Trophoblast cell (in vitro differentiated cells and primary cell): Measurements from ENCODE around the gene ABCA13. TPM values are rescaled to one million over a fixed set of nuclear protein-coding genes. Genes with fewer than 3 reads are reported as not detected.

ENCODE experiments used
- DNase-seq, 2 donors: peaks; one replicate each; pipeline ENCODE4 v3.0.0-alpha.2; 2016
- H2AFZ ChIP-seq: 2 replicates; pipeline ENCODE4 v1.6.1; 2013; ENCODE audit warnings: low read length, moderate library complexity, mild to moderate bottlenecking; ENCODE audit not compliant: insufficient read depth, poor library complexity
- H2AK5ac ChIP-seq: 2 replicates; pipeline ENCODE4 v1.6.1; 2013; ENCODE audit warnings: mild to moderate bottlenecking, low read length
- H2BK120ac ChIP-seq: 2 replicates; pipeline ENCODE4 v1.6.1; 2013; ENCODE audit warnings: low read length, mild to moderate bottlenecking, moderate library complexity; ENCODE audit not compliant: insufficient read depth, poor library complexity
- H2BK12ac ChIP-seq: 2 replicates; pipeline ENCODE4 v1.6.1; 2013; ENCODE audit warnings: mild to moderate bottlenecking, low read length, moderate library complexity
- H2BK5ac ChIP-seq: 2 replicates; pipeline ENCODE4 v1.6.1; 2013; ENCODE audit warnings: low read length, low read depth, moderate library complexity, mild to moderate bottlenecking; ENCODE audit not compliant: poor library complexity
- H3K14ac ChIP-seq: 2 replicates; pipeline ENCODE4 v1.6.1; 2013; ENCODE audit warnings: mild to moderate bottlenecking, low read length
- H3K18ac ChIP-seq: 2 replicates; pipeline ENCODE4 v1.6.1; 2013; ENCODE audit warnings: mild to moderate bottlenecking, low read length
- H3K23ac ChIP-seq: 2 replicates; pipeline ENCODE4 v1.6.1; 2013; ENCODE audit warnings: low read length
- H3K27ac ChIP-seq: 2 replicates; pipeline ENCODE4 v1.5.1; 2013; ENCODE audit warnings: low read depth, mild to moderate bottlenecking, inconsistent platforms, low read length, moderate library complexity
- H3K27me3 ChIP-seq: 2 replicates; pipeline ENCODE4 v1.6.1; 2013; ENCODE audit warnings: inconsistent platforms, mild to moderate bottlenecking, low read length, moderate library complexity; ENCODE audit not compliant: insufficient read depth
- H3K36me3 ChIP-seq, 2 experiments: 1 replicate in 1 of 2; 2 replicates in 1 of 2; pipeline ENCODE4 v1.6.1; 2013; ENCODE audit warnings: low read length in 2 of 2, mild to moderate bottlenecking in 2 of 2, moderate library complexity in 1 of 2; ENCODE audit not compliant: insufficient read depth in 2 of 2, control insufficient read depth in 1 of 2
- H3K4ac ChIP-seq: 2 replicates; pipeline ENCODE4 v1.6.1; 2013; ENCODE audit warnings: low read depth, mild to moderate bottlenecking, low read length, moderate library complexity
- H3K4me1 ChIP-seq, 2 experiments: 1 replicate in 1 of 2; 2 replicates in 1 of 2; pipeline ENCODE4 v1.6.1; 2013; ENCODE audit warnings: low read length in 2 of 2, mild to moderate bottlenecking in 2 of 2, moderate library complexity in 1 of 2; ENCODE audit not compliant: insufficient read depth in 2 of 2, control insufficient read depth in 1 of 2
- H3K4me2 ChIP-seq: 2 replicates; pipeline ENCODE4 v1.6.1; 2013; ENCODE audit warnings: inconsistent platforms, mild to moderate bottlenecking, low read length, moderate library complexity
- H3K4me3 ChIP-seq: 2 replicates; pipeline ENCODE4 v1.5.1; 2013; ENCODE audit warnings: mild to moderate bottlenecking, low read depth, low read length, inconsistent platforms
- H3K79me1 ChIP-seq: one replicate; pipeline ENCODE4 v1.6.1; 2013; ENCODE audit warnings: low read length
- H3K79me2 ChIP-seq: 2 replicates; pipeline ENCODE4 v1.6.1; 2013; ENCODE audit warnings: low read length, mild to moderate bottlenecking; ENCODE audit not compliant: control insufficient read depth, insufficient read depth, poor library complexity
- H3K9ac ChIP-seq: 2 replicates; pipeline ENCODE4 v1.6.1; 2013; ENCODE audit warnings: mild to moderate bottlenecking, low read length
- H3K9me3 ChIP-seq: 2 replicates; pipeline ENCODE4 v1.6.1; 2013; ENCODE audit warnings: low read depth, mild to moderate bottlenecking, control low read depth, inconsistent platforms, low read length; ENCODE audit not compliant: insufficient read depth
- H4K12ac ChIP-seq: 2 replicates; pipeline ENCODE4 v1.6.1; 2013; ENCODE audit warnings: low read depth, mild to moderate bottlenecking, low read length, moderate library complexity
- H4K8ac ChIP-seq: 2 replicates; pipeline ENCODE4 v1.6.1; 2013; ENCODE audit warnings: low read depth, mild to moderate bottlenecking, low read length, moderate library complexity
- H4K91ac ChIP-seq: one replicate; pipeline ENCODE4 v1.6.1; 2013; ENCODE audit warnings: low read depth, mild to moderate bottlenecking, low read length, moderate library complexity
- WGBS: extraction: QIAGEN DNeasy Blood & Tissue Kit; methylation state at CpG from one replicate; pipeline ENCODE4 v1.1.7; 2013; ENCODE audit warnings: missing lambda C conversion rate; ENCODE audit not compliant: insufficient read length, insufficient coverage; ENCODE audit errors: extremely low coverage; 5-methylcytosine and 5-hydroxymethylcytosine counted together
- polyA plus RNA-seq: library from polyadenylated mRNA; stranded (reverse); fragments of 200-250 nt; gene quantifications from 2 replicates; pipeline ENCODE4 v1.2.3, GENCODE V29; 2013

The ABCA13 gene, protein sequence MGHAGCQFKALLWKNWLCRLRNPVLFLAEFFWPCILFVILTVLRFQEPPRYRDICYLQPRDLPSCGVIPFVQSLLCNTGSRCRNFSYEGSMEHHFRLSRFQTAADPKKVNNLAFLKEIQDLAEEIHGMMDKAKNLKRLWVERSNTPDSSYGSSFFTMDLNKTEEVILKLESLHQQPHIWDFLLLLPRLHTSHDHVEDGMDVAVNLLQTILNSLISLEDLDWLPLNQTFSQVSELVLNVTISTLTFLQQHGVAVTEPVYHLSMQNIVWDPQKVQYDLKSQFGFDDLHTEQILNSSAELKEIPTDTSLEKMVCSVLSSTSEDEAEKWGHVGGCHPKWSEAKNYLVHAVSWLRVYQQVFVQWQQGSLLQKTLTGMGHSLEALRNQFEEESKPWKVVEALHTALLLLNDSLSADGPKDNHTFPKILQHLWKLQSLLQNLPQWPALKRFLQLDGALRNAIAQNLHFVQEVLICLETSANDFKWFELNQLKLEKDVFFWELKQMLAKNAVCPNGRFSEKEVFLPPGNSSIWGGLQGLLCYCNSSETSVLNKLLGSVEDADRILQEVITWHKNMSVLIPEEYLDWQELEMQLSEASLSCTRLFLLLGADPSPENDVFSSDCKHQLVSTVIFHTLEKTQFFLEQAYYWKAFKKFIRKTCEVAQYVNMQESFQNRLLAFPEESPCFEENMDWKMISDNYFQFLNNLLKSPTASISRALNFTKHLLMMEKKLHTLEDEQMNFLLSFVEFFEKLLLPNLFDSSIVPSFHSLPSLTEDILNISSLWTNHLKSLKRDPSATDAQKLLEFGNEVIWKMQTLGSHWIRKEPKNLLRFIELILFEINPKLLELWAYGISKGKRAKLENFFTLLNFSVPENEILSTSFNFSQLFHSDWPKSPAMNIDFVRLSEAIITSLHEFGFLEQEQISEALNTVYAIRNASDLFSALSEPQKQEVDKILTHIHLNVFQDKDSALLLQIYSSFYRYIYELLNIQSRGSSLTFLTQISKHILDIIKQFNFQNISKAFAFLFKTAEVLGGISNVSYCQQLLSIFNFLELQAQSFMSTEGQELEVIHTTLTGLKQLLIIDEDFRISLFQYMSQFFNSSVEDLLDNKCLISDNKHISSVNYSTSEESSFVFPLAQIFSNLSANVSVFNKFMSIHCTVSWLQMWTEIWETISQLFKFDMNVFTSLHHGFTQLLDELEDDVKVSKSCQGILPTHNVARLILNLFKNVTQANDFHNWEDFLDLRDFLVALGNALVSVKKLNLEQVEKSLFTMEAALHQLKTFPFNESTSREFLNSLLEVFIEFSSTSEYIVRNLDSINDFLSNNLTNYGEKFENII (N-terminal part only)
- polyA plus RNA-seq: 0.07 and 0.08 TPM in 2 replicates

DNA sequence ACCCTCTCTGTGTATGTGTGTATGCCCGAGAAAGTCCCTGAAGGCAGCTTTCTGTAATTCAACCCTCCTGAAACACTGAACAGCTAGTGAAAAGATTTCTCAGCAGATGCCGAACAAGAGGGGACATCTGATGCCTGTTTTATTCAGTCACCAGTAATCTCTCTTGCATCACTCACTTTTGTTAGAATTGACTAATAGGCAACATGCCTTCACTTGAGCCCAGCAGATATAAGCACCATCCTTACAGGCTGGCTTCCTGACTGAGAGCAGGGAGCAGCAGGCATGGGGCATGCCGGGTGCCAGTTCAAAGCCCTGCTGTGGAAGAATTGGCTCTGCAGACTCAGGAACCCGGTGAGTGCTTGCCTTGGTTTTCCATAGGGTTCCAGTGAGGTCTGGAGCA lies at the start of gene ABCA13:
ABCA13 (plus strand) TSS at position 257 of the 400 bp plus-strand sequence; CDS start at position 283, 26 bp downstream.
- Histone ChIP-seq H2AFZ (no peak within 1 kb of the TSS), H2BK12ac (no peak within 1 kb of the TSS), H3K14ac (no peak within 1 kb of the TSS), H4K8ac (no peak within 1 kb of the TSS), H2BK5ac (no peak within 1 kb of the TSS), H3K79me2 (no peaks in the 10 kb centered on the region), H4K12ac (no peak within 1 kb of the TSS), H2AK5ac (no peak within 1 kb of the TSS), H3K4me2 (no peak within 1 kb of the TSS), H2BK120ac (no peak within 1 kb of the TSS), H3K23ac (no peak within 1 kb of the TSS), H3K79me1 (no peaks in the 10 kb centered on the region), H3K36me3 (no peaks in the 10 kb centered on the region), H3K9ac (no peak within 1 kb of the TSS), H3K4ac (no peak within 1 kb of the TSS), H3K27ac (no peak within 1 kb of the TSS), H3K27me3 (no peaks in the 10 kb centered on the region), H3K4me1 (no peaks in the 10 kb centered on the region), H3K4me3 (no peak within 1 kb of the TSS), H3K9me3 (no peaks in the 10 kb centered on the region), H3K18ac (no peak within 1 kb of the TSS), H4K91ac (no peak within 1 kb of the TSS)
- WGBS: no CpG with 5 or more reads among the region's 4 CpGs
- no peak for DNase-seq

DNA sequence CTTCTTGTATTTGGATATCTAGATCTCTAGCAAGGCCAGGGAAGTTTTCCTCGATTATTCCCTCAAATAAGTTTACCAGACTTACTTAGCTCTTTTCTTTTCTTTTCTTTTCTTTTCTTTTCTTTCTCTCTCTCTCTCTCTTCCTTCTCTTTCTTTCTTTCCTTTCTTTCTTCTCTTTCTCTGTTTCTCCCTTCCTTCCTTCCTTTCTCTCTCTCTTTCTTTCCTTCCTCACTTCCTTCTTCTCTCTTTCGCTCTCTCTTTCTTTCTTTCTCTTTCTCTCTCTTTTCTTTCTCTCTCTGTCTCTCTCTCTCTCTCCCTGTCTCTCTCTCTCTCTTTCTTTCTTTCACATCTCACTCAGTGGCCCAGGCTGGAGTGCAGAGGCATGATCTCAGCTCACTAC lies 45.2 kb upstream of the ABCA13 start:
- no peak overlapping the region for H4K12ac ChIP-seq
- H2AFZ ChIP-seq: no peak overlapping the region
- no peak overlapping the region for H3K18ac ChIP-seq
- H3K4me3 ChIP-seq: no peak overlapping the region
- H4K8ac ChIP-seq: no peak overlapping the region
- no peak overlapping the region for H3K4ac ChIP-seq
- H3K4me2 ChIP-seq: no peak overlapping the region
- H3K27ac ChIP-seq: no peak overlapping the region
- no CpG with 5 or more reads among the region's 2 CpGs for WGBS
- H3K36me3 ChIP-seq: no peaks in the 10 kb centered on the region
- H2AK5ac ChIP-seq: no peak overlapping the region
- no peak overlapping the region for H4K91ac ChIP-seq
- H2BK120ac ChIP-seq: no peak overlapping the region
- H3K79me2 ChIP-seq: no peaks in the 10 kb centered on the region
- no peak overlapping the region for H3K14ac ChIP-seq
- no peak overlapping the region for H2BK5ac ChIP-seq
- no peaks in the 10 kb centered on the region for H3K27me3 ChIP-seq
- DNase-seq: no peak
- no peak overlapping the region for H3K9ac ChIP-seq
- no peak overlapping the region for H2BK12ac ChIP-seq
- H3K4me1 ChIP-seq: no peaks in the 10 kb centered on the region
- no peak overlapping the region for H3K23ac ChIP-seq
- no peaks in the 10 kb centered on the region for H3K79me1 ChIP-seq
- H3K9me3 ChIP-seq: no peaks in the 10 kb centered on the region

DNA sequence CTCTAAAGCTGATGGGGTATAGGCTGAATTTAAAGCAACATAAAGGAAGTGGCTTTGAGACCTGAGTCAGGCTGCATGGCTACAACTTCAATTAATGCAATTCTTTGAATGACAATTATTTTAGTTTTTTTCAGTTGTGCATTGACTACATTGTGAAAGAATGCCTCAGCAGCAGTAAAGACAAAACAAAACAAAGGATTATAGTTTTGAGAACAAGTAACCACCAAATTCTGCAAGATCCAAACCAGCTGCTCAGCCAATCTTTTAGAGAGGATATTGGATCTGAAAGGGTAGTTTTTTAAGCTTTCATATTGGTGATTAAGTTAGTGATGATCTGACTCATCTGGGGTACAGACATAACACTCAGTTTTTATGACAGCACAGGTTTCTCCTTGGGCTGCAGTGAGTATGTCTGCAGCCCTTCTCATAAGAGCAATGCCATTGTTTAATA lies 40.6 kb upstream of the ABCA13 start:
- Histone ChIP-seq H4K8ac (no peak overlapping the region), H3K27ac (no peak overlapping the region), H3K79me2 (no peaks in the 10 kb centered on the region), H2BK12ac (no peak overlapping the region), H3K4me3 (no peak overlapping the region), H3K36me3 (no peaks in the 10 kb centered on the region), H3K14ac (no peak overlapping the region), H2BK120ac (no peak overlapping the region), H3K18ac (no peak overlapping the region), H3K79me1 (no peaks in the 10 kb centered on the region), H3K4ac (no peak overlapping the region), H2BK5ac (no peak overlapping the region), H4K91ac (no peak overlapping the region), H3K27me3 (no peaks in the 10 kb centered on the region), H3K9me3 (no peaks in the 10 kb centered on the region), H4K12ac (no peak overlapping the region), H3K9ac (no peak overlapping the region), H2AK5ac (no peak overlapping the region), H3K4me1 (no peaks in the 10 kb centered on the region), H2AFZ (no peak overlapping the region), H3K23ac (no peak overlapping the region), H3K4me2 (no peak overlapping the region)
- no peak for DNase-seq

DNA sequence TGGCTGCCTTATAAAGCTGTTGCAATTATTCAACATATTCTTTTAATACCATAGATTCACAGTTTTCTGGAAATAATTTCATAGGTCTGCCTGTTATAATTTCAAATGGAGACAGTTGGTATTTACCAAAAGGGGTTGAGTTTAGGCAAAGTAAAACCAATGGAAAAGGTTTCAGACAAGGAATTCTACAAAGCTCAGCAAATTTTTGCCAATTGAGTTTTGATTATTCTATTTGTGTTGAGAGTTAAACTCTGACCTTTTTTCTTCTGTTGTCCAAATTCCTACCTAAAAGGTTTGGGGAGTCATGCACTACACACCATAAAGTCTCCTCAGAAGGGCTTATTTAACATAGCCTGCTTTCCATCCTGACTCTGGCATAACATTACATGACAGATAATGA lies 38.5 kb upstream of the ABCA13 start:
- Histone ChIP-seq H3K14ac (no peak overlapping the region), H3K23ac (no peak overlapping the region), H3K4me1 (no peaks in the 10 kb centered on the region), H4K91ac (no peak overlapping the region), H3K27ac (no peak overlapping the region), H4K8ac (no peak overlapping the region), H2BK120ac (no peak overlapping the region), H2BK12ac (no peak overlapping the region), H2BK5ac (no peak overlapping the region), H3K9me3 (no peaks in the 10 kb centered on the region), H3K36me3 (no peaks in the 10 kb centered on the region), H3K79me1 (no peaks in the 10 kb centered on the region), H4K12ac (no peak overlapping the region), H3K4ac (no peak overlapping the region), H3K4me2 (no peak overlapping the region), H2AK5ac (no peak overlapping the region), H3K27me3 (no peaks in the 10 kb centered on the region), H2AFZ (no peak overlapping the region), H3K9ac (no peak overlapping the region), H3K18ac (no peak overlapping the region), H3K79me2 (no peaks in the 10 kb centered on the region), H3K4me3 (no peak overlapping the region)
- DNase-seq: no peak
